Measurements from ENCODE around the gene TMEFF1.

The TMEFF1 gene

GRCh38 chr9:100626949-100627348 lies 154.0 kb downstream of the TMEFF1 start:
- no peak for DNase-seq
